Thoracic aorta (tissue), 2 donors: ENCODE measurements around the gene ADGRB3. TPM values are rescaled to one million over a fixed set of nuclear protein-coding genes. Genes with fewer than 3 reads are reported as not detected.

Experiments
- ATAC-seq: fragments of 150-250 bp; one replicate; pipeline ENCODE4 v1.8.0; 2017; ENCODE audit warnings: low read depth; ENCODE audit not compliant: insufficient number of reproducible peaks, low FRiP score
- DNase-seq: peaks from one replicate; pipeline ENCODE4 v3.0.0-alpha.2; 2020; ENCODE audit warnings: low spot score
- H3K27ac ChIP-seq, 2 donors: fragments of 200-600 bp; sonication (generic); 1 replicate in 1 of 2; 2 replicates in 1 of 2; pipeline ENCODE4 v1.5.1; 2016; ENCODE audit warnings: mild to moderate bottlenecking in 2 of 2, moderate library complexity in 2 of 2
- H3K27me3 ChIP-seq: fragments of 200-600 bp; sonication (generic); replicated peaks from 2 replicates; pipeline ENCODE4 v1.6.0; 2016; ENCODE audit warnings: mild to moderate bottlenecking; ENCODE audit not compliant: insufficient read depth
- H3K36me3 ChIP-seq: fragments of 200-600 bp; sonication (generic); one replicate; pipeline ENCODE4 v1.5.1; 2016
- H3K4me1 ChIP-seq, 2 donors: fragments of 200-600 bp; sonication (generic); 1 replicate in 1 of 2; 2 replicates in 1 of 2; pipeline versions ENCODE4 v1.5.1 to v1.6.0; 2016; ENCODE audit warnings: low read depth in 2 of 2, mild to moderate bottlenecking in 1 of 2; ENCODE audit not compliant: control insufficient read depth in 1 of 2
- H3K4me3 ChIP-seq: fragments of 200-600 bp; sonication (generic); 2 replicates; pipeline ENCODE4 v1.5.1; 2016; ENCODE audit warnings: mild to moderate bottlenecking
- H3K9me3 ChIP-seq: fragments of 200-600 bp; sonication (generic); 2 replicates; pipeline ENCODE4 v1.5.1; 2016
- CTCF ChIP-seq: fragments of 200-600 bp; sonication (generic); IDR thresholded peaks from one replicate; pipeline ENCODE4 v1.5.1; 2019; ENCODE audit warnings: antibody characterized with exemption
- total RNA-seq, 2 donors: library from RNA; depleted of rRNA; stranded (reverse); fragments of >200 nt; gene quantifications; one replicate each; pipeline versions ENCODE4 v1.1.0 to v1.2.3, GENCODE V29; 2016

Gene ADGRB3
- total RNA-seq, 2 donors from 2014 or later = 2.4 to 10.1 TPM

GRCh38 chr6:69012211-69012610, 377.1 kb downstream of the ADGRB3 start:
- Histone ChIP-seq H3K4me1 (no peaks in the 10 kb centered on the region), H3K27ac (no peak overlapping the region), H3K36me3 (no peaks in the 10 kb centered on the region), H3K9me3 (no peaks in the 10 kb centered on the region), H3K4me3 (no peak overlapping the region), H3K27me3 (no peaks in the 10 kb centered on the region)
- DNase-seq (no peak), ATAC-seq (no peak)
- no peak for TF ChIP-seq CTCF

DNA sequence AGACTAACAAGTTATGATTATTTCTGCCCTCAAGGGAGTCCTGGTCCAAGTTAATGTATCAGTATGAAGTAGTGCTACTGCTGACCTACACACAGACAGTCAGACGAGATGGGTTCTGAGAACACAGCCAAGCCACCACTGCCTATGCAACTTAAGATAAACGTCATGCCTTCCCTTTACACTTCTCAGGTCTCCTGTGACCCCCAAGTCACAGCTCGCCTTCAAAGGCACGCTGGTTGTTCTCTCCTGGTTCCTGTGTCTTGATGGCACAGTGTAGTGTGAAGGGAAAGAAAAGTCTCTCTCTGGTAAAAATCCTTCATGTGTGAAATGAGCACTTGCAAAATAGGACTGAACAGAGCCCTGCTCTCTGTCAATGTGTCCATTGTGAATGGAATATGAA, 377.8 kb downstream of the ADGRB3 start:
- H3K36me3 ChIP-seq = no peaks in the 10 kb centered on the region
- no peak overlapping the region for H3K4me3 ChIP-seq
- no peaks in the 10 kb centered on the region for H3K27me3 ChIP-seq
- H3K9me3 ChIP-seq = no peaks in the 10 kb centered on the region
- ATAC-seq (no peak), DNase-seq (no peak)
- H3K4me1 ChIP-seq = no peaks in the 10 kb centered on the region
- H3K27ac ChIP-seq = no peak overlapping the region
- no peak for TF ChIP-seq CTCF

- Histone ChIP-seq H3K27me3 (no peaks in the 10 kb centered on the region), H3K27ac (no peak overlapping the region), H3K4me1 (no peaks in the 10 kb centered on the region), H3K9me3 (no peaks in the 10 kb centered on the region), H3K36me3 (no peaks in the 10 kb centered on the region), H3K4me3 (no peak overlapping the region)
- no peak for ATAC-seq
- DNase-seq = no peak
- TF ChIP-seq CTCF = no peak
Observed at GRCh38 chr6:69018906-69019305, 383.8 kb downstream of the ADGRB3 start.

DNA sequence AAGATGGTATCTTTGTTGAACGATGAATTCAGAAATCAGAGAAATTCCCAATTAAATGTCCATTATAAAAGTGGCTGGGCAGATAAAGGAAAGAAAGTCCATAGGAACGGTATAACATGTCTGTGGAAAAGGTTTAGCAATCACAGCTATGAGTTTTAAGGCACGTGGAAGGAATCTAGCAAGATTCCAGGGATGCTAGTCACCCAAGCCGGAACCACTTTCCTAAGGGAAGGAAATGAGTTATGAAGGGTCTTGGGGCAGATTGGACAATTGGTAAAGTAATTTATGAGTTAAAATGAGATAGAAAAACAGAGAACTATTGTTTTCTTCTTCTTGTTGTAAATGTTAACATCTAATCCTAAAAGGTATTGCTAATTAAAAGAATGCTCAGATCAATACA, 384.8 kb downstream of the ADGRB3 start:
- no peak for DNase-seq
- H3K27me3 ChIP-seq = no peaks in the 10 kb centered on the region
- no peaks in the 10 kb centered on the region for H3K4me1 ChIP-seq
- H3K27ac ChIP-seq = no peak overlapping the region
- H3K36me3 ChIP-seq = no peaks in the 10 kb centered on the region
- no peak for ATAC-seq
- no peaks in the 10 kb centered on the region for H3K9me3 ChIP-seq
- no peak for TF ChIP-seq CTCF
- H3K4me3 ChIP-seq = no peak overlapping the region

GRCh38 chr6:69022993-69023392, 387.9 kb downstream of the ADGRB3 start:
- Histone ChIP-seq H3K27me3 (no peaks in the 10 kb centered on the region), H3K27ac (no peak overlapping the region), H3K4me1 (no peaks in the 10 kb centered on the region), H3K36me3 (no peaks in the 10 kb centered on the region), H3K4me3 (no peak overlapping the region), H3K9me3 (no peaks in the 10 kb centered on the region)
- DNase-seq (no peak), ATAC-seq (no peak)
- TF ChIP-seq CTCF = no peak
